ENCODE data around the gene GSN.

GSN gene

DNA sequence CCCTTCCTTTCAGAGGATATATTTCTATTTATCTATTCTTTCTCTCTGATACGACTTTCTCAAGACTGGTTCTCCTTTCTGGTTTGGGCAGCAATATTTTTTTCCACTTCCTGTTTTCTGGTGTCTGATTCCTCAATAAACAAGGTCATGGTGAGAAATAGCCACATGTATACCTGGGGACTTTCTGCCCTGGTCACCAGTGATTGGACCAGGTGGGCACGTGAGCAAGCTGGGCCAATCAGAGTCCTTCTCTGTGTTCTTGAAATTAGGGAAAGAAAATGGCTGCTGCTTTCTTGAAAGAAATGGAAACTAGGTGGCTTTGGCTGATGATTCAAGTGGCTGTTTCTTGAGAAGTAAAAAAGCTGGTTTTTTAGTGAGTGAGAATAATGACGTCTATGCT is 18.4 kb upstream of the GSN start:
- Histone ChIP-seq H2AFZ (ENCODE audit: low read length) (no peak overlapping the region; the same call in 1 of the 2 replicates), H3K79me2 (ENCODE audit: insufficient read depth, low read length) (no peaks in the 10 kb centered on the region), H3K27ac (ENCODE audit: low read depth, low read length, poor library complexity, severe bottlenecking) (no peak overlapping the region), H4K20me1 (ENCODE audit: insufficient read depth, low read length) (no peaks in the 10 kb centered on the region), H3K4me1 (ENCODE audit: insufficient read depth, low read length, severe bottlenecking) (peaks cover 5% of the 10 kb centered on the region), H3K9me2 (ENCODE audit: low read depth, low read length) (no peaks in the 10 kb centered on the region), H3K27me3 (ENCODE audit: insufficient read depth, low read length) (no peaks in the 10 kb centered on the region; the same call in 1 of the 2 replicates), H3K36me3 (ENCODE audit: insufficient read depth, low read length) (peaks cover 4% of the 10 kb centered on the region; the same call in 1 of the 2 replicates), H3K4me2 (ENCODE audit: low read length) (no peak overlapping the region), H3F3A (ENCODE audit: insufficient read depth, low read length) (no peaks in the 10 kb centered on the region), H3K4me3 (ENCODE audit: low read depth, low read length, poor library complexity, severe bottlenecking) (no peak overlapping the region), H3K9me3 (ENCODE audit: low read length) (no peaks in the 10 kb centered on the region), H3K9ac (ENCODE audit: low read length) (no peak overlapping the region)
- TF ChIP-seq, protein P1, sequence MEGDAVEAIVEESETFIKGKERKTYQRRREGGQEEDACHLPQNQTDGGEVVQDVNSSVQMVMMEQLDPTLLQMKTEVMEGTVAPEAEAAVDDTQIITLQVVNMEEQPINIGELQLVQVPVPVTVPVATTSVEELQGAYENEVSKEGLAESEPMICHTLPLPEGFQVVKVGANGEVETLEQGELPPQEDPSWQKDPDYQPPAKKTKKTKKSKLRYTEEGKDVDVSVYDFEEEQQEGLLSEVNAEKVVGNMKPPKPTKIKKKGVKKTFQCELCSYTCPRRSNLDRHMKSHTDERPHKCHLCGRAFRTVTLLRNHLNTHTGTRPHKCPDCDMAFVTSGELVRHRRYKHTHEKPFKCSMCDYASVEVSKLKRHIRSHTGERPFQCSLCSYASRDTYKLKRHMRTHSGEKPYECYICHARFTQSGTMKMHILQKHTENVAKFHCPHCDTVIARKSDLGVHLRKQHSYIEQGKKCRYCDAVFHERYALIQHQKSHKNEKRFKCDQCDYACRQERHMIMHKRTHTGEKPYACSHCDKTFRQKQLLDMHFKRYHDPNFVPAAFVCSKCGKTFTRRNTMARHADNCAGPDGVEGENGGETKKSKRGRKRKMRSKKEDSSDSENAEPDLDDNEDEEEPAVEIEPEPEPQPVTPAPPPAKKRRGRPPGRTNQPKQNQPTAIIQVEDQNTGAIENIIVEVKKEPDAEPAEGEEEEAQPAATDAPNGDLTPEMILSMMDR (IDR thresholded peaks at IDR 0.05; ENCODE audit: low read length): no peak
- no peak for TF ChIP-seq EZH2 (IDR thresholded peaks at IDR 0.05; ENCODE audit: borderline replicate concordance, low read length)

DNA sequence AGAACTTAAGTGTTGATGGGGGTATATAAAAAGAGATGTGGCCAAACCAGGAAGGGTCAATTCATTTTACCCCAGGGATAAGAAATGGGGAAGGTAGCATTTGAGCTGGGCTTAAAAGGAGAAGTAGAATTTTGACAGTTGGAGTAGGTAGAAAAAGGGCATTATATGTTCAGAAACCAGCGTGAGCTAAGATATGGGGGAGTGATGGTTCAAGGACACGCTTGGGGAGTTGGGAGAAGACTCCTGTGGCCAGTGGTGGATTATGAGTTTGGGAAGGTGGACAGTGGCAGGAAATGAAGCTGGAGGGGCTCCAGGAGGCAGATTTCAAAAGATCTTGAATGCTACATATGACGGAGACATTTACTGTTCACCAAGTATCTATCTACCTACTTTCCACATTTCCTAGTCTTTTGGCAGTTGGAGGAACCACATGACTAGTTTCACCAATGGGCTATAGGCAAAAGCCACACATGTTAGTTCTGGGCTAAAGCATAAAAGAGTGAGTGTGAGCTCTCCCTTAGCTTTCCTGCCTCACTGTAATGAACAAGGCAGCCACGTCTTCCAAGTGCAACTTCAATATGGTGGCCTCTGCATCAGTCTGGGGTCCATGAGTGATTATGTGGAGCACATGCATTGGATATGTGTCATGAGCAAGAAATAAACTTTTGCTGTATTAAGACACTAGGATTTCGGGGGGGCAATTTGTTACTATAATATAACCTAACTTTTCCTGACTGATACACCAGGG is 15.7 kb upstream of the GSN start:
- Histone ChIP-seq H4K20me1 (ENCODE audit: insufficient read depth, low read length) (no peaks in the 10 kb centered on the region), H3K9me2 (ENCODE audit: low read depth, low read length) (no peaks in the 10 kb centered on the region), H3K9me3 (ENCODE audit: low read length) (no peaks in the 10 kb centered on the region), H3K79me2 (ENCODE audit: insufficient read depth, low read length) (no peaks in the 10 kb centered on the region), H3F3A (ENCODE audit: insufficient read depth, low read length) (no peaks in the 10 kb centered on the region), H3K9ac (ENCODE audit: low read length) (no peak overlapping the region), H3K27ac (ENCODE audit: low read depth, low read length, poor library complexity, severe bottlenecking) (no peak overlapping the region), H2AFZ (ENCODE audit: low read length) (no peak overlapping the region), H3K4me3 (ENCODE audit: low read depth, low read length, poor library complexity, severe bottlenecking) (no peak overlapping the region), H3K4me1 (ENCODE audit: insufficient read depth, low read length, severe bottlenecking) (peaks cover 5% of the 10 kb centered on the region), H3K36me3 (ENCODE audit: insufficient read depth, low read length) (peaks cover 4% of the 10 kb centered on the region; the same call in 1 of the 2 replicates), H3K27me3 (ENCODE audit: insufficient read depth, low read length) (no peaks in the 10 kb centered on the region; the same call in 1 of the 2 replicates), H3K4me2 (ENCODE audit: low read length) (no peak overlapping the region)
- no peak for TF ChIP-seq EZH2 (IDR thresholded peaks at IDR 0.05; ENCODE audit: borderline replicate concordance, low read length)
- TF ChIP-seq, protein P1 (IDR thresholded peaks at IDR 0.05; ENCODE audit: low read length): no peak

DNA sequence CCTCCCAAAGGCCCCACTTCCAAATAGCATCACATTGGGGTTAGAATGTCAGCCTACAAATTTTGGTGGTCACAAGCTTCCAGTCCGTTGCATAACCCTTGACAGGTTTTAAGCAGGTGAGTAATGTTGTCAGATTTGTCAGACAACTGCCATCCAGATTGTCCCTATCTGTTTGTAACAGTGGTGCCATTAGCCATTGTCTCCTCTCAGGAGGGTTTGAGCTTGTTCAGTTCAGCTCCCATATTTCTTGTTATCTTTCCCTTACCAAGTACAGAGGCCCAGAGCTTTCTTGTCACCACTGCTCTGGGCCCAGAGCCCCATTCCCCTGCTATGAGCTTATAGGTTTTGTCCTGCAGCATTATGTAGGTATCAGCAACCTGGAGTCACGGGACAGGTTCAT is 14.8 kb upstream of the GSN start:
- Histone ChIP-seq H3K27me3 (ENCODE audit: insufficient read depth, low read length) (no peaks in the 10 kb centered on the region; the same call in 1 of the 2 replicates), H3K9me3 (ENCODE audit: low read length) (no peaks in the 10 kb centered on the region), H3K4me1 (ENCODE audit: insufficient read depth, low read length, severe bottlenecking) (peaks cover 5% of the 10 kb centered on the region), H3K36me3 (ENCODE audit: insufficient read depth, low read length) (peaks cover 4% of the 10 kb centered on the region; the same call in 1 of the 2 replicates), H3F3A (ENCODE audit: insufficient read depth, low read length) (no peaks in the 10 kb centered on the region), H3K9me2 (ENCODE audit: low read depth, low read length) (no peaks in the 10 kb centered on the region), H4K20me1 (ENCODE audit: insufficient read depth, low read length) (no peaks in the 10 kb centered on the region), H3K9ac (ENCODE audit: low read length) (no peak overlapping the region), H3K27ac (ENCODE audit: low read depth, low read length, poor library complexity, severe bottlenecking) (no peak overlapping the region), H3K79me2 (ENCODE audit: insufficient read depth, low read length) (no peaks in the 10 kb centered on the region), H3K4me3 (ENCODE audit: low read depth, low read length, poor library complexity, severe bottlenecking) (no peak overlapping the region), H2AFZ (ENCODE audit: low read length) (no peak overlapping the region), H3K4me2 (ENCODE audit: low read length) (no peak overlapping the region)
- TF ChIP-seq, protein P1 (IDR thresholded peaks at IDR 0.05; ENCODE audit: low read length): no peak
- TF ChIP-seq EZH2 (IDR thresholded peaks at IDR 0.05; ENCODE audit: borderline replicate concordance, low read length): no peak

Data from OCI-LY1 (cell line).